ENCODE data around the gene MUC12.
"Not testable (repeated sequence)": the region's sequence is repeated elsewhere in the genome, so short reads cannot be mapped to it uniquely, and the experiment has no call there.

MUC12 gene, protein sequence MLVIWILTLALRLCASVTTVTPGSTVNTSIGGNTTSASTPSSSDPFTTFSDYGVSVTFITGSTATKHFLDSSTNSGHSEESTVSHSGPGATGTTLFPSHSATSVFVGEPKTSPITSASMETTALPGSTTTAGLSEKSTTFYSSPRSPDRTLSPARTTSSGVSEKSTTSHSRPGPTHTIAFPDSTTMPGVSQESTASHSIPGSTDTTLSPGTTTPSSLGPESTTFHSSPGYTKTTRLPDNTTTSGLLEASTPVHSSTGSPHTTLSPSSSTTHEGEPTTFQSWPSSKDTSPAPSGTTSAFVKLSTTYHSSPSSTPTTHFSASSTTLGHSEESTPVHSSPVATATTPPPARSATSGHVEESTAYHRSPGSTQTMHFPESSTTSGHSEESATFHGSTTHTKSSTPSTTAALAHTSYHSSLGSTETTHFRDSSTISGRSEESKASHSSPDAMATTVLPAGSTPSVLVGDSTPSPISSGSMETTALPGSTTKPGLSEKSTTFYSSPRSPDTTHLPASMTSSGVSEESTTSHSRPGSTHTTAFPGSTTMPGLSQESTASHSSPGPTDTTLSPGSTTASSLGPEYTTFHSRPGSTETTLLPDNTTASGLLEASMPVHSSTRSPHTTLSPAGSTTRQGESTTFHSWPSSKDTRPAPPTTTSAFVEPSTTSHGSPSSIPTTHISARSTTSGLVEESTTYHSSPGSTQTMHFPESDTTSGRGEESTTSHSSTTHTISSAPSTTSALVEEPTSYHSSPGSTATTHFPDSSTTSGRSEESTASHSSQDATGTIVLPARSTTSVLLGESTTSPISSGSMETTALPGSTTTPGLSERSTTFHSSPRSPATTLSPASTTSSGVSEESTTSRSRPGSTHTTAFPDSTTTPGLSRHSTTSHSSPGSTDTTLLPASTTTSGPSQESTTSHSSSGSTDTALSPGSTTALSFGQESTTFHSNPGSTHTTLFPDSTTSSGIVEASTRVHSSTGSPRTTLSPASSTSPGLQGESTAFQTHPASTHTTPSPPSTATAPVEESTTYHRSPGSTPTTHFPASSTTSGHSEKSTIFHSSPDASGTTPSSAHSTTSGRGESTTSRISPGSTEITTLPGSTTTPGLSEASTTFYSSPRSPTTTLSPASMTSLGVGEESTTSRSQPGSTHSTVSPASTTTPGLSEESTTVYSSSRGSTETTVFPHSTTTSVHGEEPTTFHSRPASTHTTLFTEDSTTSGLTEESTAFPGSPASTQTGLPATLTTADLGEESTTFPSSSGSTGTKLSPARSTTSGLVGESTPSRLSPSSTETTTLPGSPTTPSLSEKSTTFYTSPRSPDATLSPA (N-terminal part only)

DNA sequence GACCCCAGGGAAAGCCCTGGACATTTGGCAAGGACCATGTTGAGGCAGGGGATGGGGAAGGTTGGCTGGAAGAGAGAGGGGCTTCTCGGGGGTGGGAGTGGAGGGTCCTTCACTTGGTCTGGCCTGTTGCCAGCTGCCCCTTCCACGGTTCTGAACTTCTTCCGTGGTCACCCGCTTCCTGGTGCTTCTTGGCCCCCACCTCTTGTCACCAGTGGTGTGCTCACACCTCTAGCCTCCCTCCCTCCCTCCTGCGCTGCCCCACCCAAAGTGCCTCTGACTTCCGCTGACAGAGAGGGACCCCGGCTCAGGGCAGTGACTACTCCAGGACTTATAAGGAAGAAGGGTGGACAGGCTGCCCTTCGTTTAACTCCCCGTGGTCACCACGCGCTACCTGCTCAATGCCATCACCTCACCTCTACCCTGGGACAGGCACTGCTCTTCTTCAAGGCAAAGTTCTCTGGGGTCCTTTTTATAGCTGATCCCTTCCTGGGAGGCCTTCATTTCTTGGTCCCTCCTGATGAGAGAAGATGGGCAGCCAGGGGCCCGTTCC lies at the start of gene MUC12:
Gene MUC12 (plus strand): TSS at position 500 of the 550 bp plus-strand sequence. CDS start 58 bp downstream, outside the sequence.
- no peak within 1 kb of the TSS for H3K27ac Mint-ChIP-seq
- ATAC-seq (ENCODE audit: low read depth) (no peak), DNase-seq (ENCODE audit: low spot score in 2 of 2) (no peak)
- peaks cover 34% of the 10 kb centered on the region for H3K27me3 Mint-ChIP-seq
- H3K36me3 Mint-ChIP-seq, result peaks cover 7% of the 10 kb centered on the region
- peaks cover 16% of the 10 kb centered on the region for H3K4me1 Mint-ChIP-seq
- H3K4me3 Mint-ChIP-seq, result no peak within 1 kb of the TSS
- peaks cover 2% of the 10 kb centered on the region for H3K9me3 Mint-ChIP-seq

DNA sequence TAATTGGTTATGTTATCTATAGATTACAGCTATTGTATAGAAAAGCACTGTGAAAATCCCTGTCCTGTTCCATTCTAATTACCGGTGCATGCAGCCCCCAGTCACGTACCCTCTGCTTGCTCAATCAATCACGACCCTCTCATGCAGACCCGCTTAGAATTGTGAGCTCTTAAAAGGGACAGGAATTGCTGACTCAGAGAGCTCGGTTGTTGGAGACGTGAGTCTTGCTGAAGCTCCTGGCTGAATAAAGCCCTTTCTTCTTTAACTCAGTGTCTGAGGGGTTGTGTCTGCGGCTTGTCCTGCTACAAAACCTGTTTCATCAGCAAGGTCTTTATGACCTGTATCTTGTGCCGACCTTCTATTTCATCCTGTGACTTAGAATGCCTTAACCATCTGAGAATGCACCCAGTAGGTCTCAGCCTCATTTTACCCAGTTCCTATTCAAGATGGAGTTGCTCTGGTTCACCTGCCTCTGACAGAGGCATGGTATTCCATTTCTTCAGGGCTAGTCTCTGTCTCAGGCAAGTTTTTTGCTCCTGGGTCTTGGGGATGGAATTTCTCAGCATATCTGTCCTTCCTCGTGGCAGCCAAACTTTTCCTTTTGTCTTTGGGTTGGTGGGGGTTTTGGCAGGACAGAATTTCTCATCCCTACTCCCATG lies 49.5 kb upstream of the MUC12 start:
- DNase-seq (ENCODE audit: low spot score in 2 of 2); H3K4me3 Mint-ChIP-seq; H3K27ac Mint-ChIP-seq; ATAC-seq (ENCODE audit: low read depth); H3K9me3 Mint-ChIP-seq; H3K36me3 Mint-ChIP-seq; H3K4me1 Mint-ChIP-seq: not testable (repeated sequence)
- H3K27me3 Mint-ChIP-seq, result peaks cover 20% of the 10 kb centered on the region

DNA sequence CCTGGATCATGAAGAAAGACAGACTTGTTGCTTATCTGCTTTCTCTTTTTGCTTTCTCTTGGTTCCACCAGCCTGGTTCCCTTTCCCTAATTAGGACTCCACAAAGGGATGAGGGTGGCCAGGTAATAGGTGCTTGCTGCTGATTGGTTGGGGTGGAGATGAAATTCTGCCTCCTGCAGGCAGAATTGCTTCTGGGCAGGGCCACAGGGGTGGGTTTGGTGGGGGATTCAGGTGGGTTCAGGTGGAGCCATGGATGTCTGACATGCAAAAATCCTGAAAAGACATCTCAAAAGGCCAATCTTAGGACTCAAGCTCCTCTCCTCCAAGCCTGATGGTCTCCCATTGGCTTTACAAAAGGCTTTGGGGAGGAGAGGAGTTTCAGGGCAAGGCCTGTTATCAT lies 48.3 kb upstream of the MUC12 start:
- peaks cover 17% of the 10 kb centered on the region for H3K27me3 Mint-ChIP-seq
- H3K9me3 Mint-ChIP-seq, result no peaks in the 10 kb centered on the region
- H3K27ac Mint-ChIP-seq, result no peak overlapping the region
- DNase-seq (ENCODE audit: low spot score in 2 of 2), result no peak
- no peak overlapping the region for H3K4me3 Mint-ChIP-seq
- ATAC-seq (ENCODE audit: low read depth), result no peak
- H3K4me1 Mint-ChIP-seq, result no peaks in the 10 kb centered on the region
- no peaks in the 10 kb centered on the region for H3K36me3 Mint-ChIP-seq

DNA sequence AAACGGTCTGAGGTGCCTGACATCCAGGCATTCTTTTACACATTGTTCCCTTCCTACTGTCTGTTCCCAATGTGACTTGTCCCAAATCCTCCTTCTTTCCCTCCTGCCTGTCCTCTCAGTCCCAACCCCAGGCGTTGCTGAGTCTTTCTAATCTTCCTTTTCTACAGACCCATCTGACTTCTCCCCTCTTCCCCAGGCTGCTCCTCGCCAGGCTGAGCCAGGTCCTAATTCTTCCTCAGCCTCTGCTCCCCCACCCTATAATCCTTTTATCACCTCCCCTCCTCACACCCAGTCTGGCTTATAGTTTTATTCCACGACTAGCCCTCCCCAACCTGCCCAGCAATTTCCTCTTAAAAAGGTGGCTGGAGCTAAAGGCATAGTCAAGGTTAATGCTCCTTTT lies 45.7 kb upstream of the MUC12 start:
- not testable (repeated sequence) for DNase-seq (ENCODE audit: low spot score in 2 of 2); H3K9me3 Mint-ChIP-seq; H3K27ac Mint-ChIP-seq; H3K36me3 Mint-ChIP-seq; H3K4me1 Mint-ChIP-seq; ATAC-seq (ENCODE audit: low read depth); H3K4me3 Mint-ChIP-seq
- peaks cover 13% of the 10 kb centered on the region for H3K27me3 Mint-ChIP-seq

DNA sequence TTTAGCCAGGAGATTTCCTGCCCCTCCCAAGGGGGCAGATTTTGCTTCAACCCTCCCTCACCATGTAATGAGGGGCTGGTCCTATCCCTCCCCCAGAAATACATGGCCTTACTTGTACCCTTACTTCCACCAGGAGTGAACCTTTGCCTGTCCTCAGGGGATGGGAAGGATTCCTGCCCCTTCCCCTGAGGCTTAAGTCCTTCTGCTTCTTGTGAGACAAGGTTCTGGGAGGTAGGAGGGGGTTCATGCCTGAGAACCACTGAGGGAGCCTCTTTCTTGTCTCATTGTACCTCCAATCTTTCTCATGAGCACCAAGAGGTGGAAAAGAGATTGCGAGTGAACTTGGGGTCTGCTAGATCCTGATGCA lies 39.6 kb upstream of the MUC12 start:
- Mint-ChIP-seq H3K36me3 (peaks cover 3% of the 10 kb centered on the region), H3K27ac (no peak overlapping the region), H3K27me3 (peaks cover 4% of the 10 kb centered on the region), H3K9me3 (peaks cover 7% of the 10 kb centered on the region), H3K4me3 (no peak overlapping the region), H3K4me1 (peaks cover 2% of the 10 kb centered on the region)
- DNase-seq (ENCODE audit: low spot score in 2 of 2) (no peak), ATAC-seq (ENCODE audit: low read depth) (no peak)

DNA sequence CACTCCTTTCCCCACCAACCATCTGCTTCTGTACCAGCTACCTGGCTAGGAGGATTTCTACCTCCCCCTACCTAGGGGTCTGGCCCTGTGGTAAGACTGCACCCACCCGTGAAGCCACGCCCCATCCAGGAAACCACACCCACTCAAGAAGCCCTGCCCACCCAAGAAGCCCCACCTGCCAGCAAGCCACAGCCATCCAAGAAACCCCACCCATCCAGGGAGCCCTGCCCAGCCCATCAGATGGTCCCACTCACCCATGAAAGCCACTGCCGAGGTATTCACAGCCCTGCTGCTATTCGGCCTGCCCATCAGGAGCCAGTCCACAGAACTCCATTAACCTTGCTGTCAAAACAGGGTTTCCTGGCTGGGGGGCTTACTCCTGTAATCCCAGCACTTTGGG lies 35.6 kb upstream of the MUC12 start:
- peaks cover 7% of the 10 kb centered on the region for H3K9me3 Mint-ChIP-seq
- H3K27ac Mint-ChIP-seq, result no peak overlapping the region
- DNase-seq (ENCODE audit: low spot score in 2 of 2), result no peak
- peaks cover 3% of the 10 kb centered on the region for H3K36me3 Mint-ChIP-seq
- ATAC-seq (ENCODE audit: low read depth), result no peak
- peaks cover 4% of the 10 kb centered on the region for H3K27me3 Mint-ChIP-seq
- H3K4me1 Mint-ChIP-seq, result peaks cover 2% of the 10 kb centered on the region
- no peak overlapping the region for H3K4me3 Mint-ChIP-seq

DNA sequence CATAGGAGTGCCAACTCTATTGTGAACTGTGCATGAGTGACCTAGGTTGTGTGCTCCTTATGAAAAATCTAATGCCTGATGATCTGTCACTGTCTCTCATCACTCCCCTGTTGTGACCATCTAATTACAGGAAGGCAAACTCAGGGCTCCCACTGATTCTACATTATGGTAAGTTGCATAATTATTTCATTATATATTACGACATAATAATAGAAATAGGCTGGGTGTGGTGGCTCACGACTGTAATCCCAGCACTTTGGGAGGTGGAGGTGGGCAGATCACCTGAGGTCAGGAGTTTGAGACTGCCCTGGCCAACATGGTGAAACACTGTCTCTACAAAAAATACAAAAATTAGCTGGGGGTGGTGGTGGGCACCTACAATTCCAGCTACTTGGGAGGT lies 34.0 kb upstream of the MUC12 start:
- H3K9me3 Mint-ChIP-seq; H3K36me3 Mint-ChIP-seq; H3K4me3 Mint-ChIP-seq; ATAC-seq (ENCODE audit: low read depth); H3K4me1 Mint-ChIP-seq; DNase-seq (ENCODE audit: low spot score in 2 of 2); H3K27ac Mint-ChIP-seq; H3K27me3 Mint-ChIP-seq: not testable (repeated sequence)

DNA sequence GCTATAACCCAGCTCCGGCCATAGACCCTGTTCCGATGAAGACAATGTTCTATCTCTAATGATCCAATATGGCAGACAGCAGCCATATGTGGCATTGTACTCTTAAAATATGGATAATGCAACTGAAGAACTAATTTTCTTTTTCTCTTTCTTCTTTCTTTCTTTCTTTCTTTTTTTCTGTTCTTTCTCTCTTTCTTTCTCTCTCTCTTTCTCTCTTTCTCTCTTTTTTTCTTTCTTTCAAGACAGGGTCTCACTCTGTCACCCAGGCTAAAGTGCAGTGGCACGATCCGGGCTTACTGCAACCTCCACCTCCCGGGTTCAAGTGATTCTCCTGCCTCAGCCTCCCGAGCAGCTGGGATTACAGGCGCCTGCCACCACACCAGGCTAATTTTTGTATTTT lies 33.2 kb upstream of the MUC12 start:
- not testable (repeated sequence) for DNase-seq (ENCODE audit: low spot score in 2 of 2); H3K36me3 Mint-ChIP-seq; H3K4me1 Mint-ChIP-seq; ATAC-seq (ENCODE audit: low read depth); H3K4me3 Mint-ChIP-seq; H3K27me3 Mint-ChIP-seq; H3K27ac Mint-ChIP-seq; H3K9me3 Mint-ChIP-seq

DNA sequence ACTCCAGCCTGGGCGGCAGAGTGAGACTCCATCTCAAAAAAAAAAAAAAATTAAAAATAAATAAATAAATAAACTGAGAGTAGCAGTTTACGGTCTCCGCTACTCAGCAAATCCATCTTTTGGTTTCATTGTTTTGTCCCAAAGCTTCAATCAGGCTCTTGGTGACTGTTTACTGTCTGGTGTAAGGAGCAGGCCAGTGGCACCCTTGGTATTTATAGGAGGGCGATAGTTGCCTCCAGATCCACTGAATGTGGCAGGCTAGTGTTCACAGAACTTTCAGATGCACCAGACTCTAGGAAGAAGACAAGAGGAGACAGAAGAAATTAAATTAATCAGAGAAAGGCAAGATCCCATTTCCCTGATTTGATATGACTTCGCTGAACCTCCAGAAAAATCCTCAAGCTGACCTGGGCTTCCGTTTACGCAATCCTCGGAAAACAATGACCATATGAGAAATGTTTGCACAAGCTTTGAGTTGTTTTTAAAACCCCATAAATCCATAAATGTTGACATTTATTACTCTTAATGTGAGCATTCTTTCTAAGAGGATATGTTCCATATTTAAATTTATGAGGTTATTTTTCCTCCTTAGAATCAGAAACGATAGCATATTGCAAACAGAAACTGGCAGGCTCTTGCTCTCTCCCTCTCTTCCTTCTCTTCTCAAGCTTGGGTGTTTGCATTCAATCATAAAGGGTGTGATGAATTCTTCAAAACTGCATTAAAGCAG lies 27.2 kb upstream of the MUC12 start:
- H3K36me3 Mint-ChIP-seq, result no peaks in the 10 kb centered on the region
- no peaks in the 10 kb centered on the region for H3K9me3 Mint-ChIP-seq
- ATAC-seq (ENCODE audit: low read depth) (no peak), DNase-seq (ENCODE audit: low spot score in 2 of 2) (no peak)
- no peak overlapping the region for H3K27ac Mint-ChIP-seq
- no peaks in the 10 kb centered on the region for H3K4me1 Mint-ChIP-seq
- no peak overlapping the region for H3K4me3 Mint-ChIP-seq
- H3K27me3 Mint-ChIP-seq, result peaks cover 11% of the 10 kb centered on the region

DNA sequence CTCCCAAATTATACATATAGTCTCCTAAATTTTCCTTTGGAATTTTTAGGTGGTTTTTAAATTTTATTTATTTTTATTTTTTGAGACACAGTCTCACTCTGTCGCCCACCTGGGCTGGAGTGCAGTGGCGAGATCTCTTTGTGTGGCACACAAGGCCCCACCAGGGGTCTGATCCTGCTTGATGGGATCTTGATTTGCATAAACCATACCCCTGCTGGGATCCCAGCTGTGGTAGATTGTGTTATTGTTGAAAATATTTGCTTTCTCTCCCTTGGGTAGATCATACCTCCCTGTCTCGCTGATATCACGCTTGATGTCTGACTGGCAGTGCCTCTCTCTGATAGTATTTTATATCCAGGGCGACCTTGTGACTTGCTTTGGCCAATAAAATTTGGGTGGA lies 25.7 kb upstream of the MUC12 start:
- no peaks in the 10 kb centered on the region for H3K4me1 Mint-ChIP-seq
- no peaks in the 10 kb centered on the region for H3K9me3 Mint-ChIP-seq
- peaks cover 11% of the 10 kb centered on the region for H3K27me3 Mint-ChIP-seq
- H3K4me3 Mint-ChIP-seq, result no peak overlapping the region
- no peaks in the 10 kb centered on the region for H3K36me3 Mint-ChIP-seq
- H3K27ac Mint-ChIP-seq, result no peak overlapping the region
- no peak for ATAC-seq (ENCODE audit: low read depth)
- no peak for DNase-seq (ENCODE audit: low spot score in 2 of 2)

DNA sequence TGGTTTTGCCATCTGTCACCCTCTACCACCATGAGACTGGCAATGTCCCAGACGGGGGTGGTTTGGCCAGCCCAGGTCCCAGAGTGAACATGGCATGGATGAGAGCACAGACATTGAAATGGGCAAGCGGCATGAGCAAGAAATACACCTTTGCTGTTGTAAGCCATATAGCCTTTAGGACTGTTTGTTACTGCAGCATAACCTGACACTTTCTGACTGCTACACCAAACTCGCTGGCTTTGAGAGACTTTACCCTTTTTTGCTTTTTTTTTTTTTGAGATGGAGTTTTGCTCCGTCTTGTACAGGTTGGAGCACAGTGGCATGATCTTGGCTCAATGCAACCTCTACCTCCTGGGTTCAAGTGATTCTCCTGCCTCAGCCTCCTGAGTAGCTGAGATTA lies 25.2 kb upstream of the MUC12 start:
- H3K27ac Mint-ChIP-seq, result no peak overlapping the region
- ATAC-seq (ENCODE audit: low read depth) (no peak), DNase-seq (ENCODE audit: low spot score in 2 of 2) (no peak)
- H3K9me3 Mint-ChIP-seq, result no peaks in the 10 kb centered on the region
- no peak overlapping the region for H3K4me3 Mint-ChIP-seq
- no peaks in the 10 kb centered on the region for H3K4me1 Mint-ChIP-seq
- no peaks in the 10 kb centered on the region for H3K36me3 Mint-ChIP-seq
- H3K27me3 Mint-ChIP-seq, result peaks cover 12% of the 10 kb centered on the region

DNA sequence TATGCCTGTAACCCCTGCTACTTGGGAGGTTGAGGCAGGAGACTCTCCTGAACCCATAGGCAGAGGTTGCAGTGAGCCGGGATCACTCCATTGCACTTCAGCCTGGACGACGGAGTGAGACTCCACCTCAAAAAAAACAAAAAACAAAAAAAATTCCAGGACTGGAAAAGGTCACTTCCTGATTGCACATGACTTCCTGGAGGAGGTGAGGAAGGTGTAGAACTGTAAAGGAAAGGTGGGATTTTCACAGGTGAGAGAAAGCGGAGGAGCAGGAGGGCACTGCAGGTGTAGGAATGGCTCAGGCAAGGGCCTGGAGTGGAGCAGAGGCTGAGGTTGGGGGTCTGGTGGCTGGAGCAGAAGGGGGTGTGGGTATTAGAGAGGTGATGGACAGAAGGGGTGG lies 23.3 kb upstream of the MUC12 start:
- no peak overlapping the region for H3K4me3 Mint-ChIP-seq
- H3K4me1 Mint-ChIP-seq, result no peaks in the 10 kb centered on the region
- peaks cover 18% of the 10 kb centered on the region for H3K27me3 Mint-ChIP-seq
- no peak overlapping the region for H3K27ac Mint-ChIP-seq
- DNase-seq (ENCODE audit: low spot score in 2 of 2), result no peak
- ATAC-seq (ENCODE audit: low read depth), result no peak
- no peaks in the 10 kb centered on the region for H3K36me3 Mint-ChIP-seq
- H3K9me3 Mint-ChIP-seq, result no peaks in the 10 kb centered on the region

All from memory B cell (primary cell).